Lung (tissue), 12 donors: ENCODE measurements around the gene MZB1. TPM values are rescaled to one million over a fixed set of nuclear protein-coding genes. Genes with fewer than 3 reads are reported as not detected.
"Not testable (repeated sequence)": the region's sequence is repeated elsewhere in the genome, so short reads cannot be mapped to it uniquely, and the experiment has no call there.

Experiments
- ATAC-seq: fragments of 200-7000 bp; cut with Tn5 transposase; one replicate; pipeline ENCODE4 v1.9.1; 2020; ENCODE audit warnings: moderate number of reproducible peaks; ENCODE audit not compliant: insufficient read depth, low FRiP score
- DNase-seq, 3 donors: peaks; one replicate each; pipeline ENCODE4 v3.0.0-alpha.2; 2013 to 2017
- H3K27ac ChIP-seq, 2 donors: one replicate each; pipeline ENCODE4 v1.5.1; 2013; ENCODE audit warnings: mild to moderate bottlenecking in 2 of 2, moderate library complexity in 2 of 2, control low read depth in 1 of 2, inconsistent platforms in 1 of 2, low read depth in 1 of 2, low read length in 1 of 2
- H3K27me3 ChIP-seq, 3 donors: one replicate each; pipeline ENCODE4 v1.5.1; 2013; ENCODE audit warnings: low read length in 2 of 3; ENCODE audit not compliant: control insufficient read depth in 3 of 3, insufficient read depth in 3 of 3
- H3K36me3 ChIP-seq, 4 donors: one replicate each; pipeline ENCODE4 v1.5.1; 2013; ENCODE audit warnings: low read length in 4 of 4, mild to moderate bottlenecking in 1 of 4, moderate library complexity in 1 of 4; ENCODE audit not compliant: control insufficient read depth in 4 of 4, insufficient read depth in 4 of 4
- H3K4me1 ChIP-seq, 5 donors: one replicate each; pipeline ENCODE4 v1.5.1; 2013; ENCODE audit warnings: low read length in 5 of 5, mild to moderate bottlenecking in 2 of 5, moderate library complexity in 1 of 5; ENCODE audit not compliant: control insufficient read depth in 5 of 5, insufficient read depth in 5 of 5
- H3K4me3 ChIP-seq: one replicate; pipeline ENCODE4 v1.5.1; 2013; ENCODE audit warnings: mild to moderate bottlenecking, control low read depth, moderate library complexity
- H3K9ac ChIP-seq, 2 donors: one replicate each; pipeline ENCODE4 v1.5.1; 2013; ENCODE audit warnings: low read length in 2 of 2, control low read depth in 1 of 2; ENCODE audit not compliant: insufficient read depth in 1 of 2
- H3K9me3 ChIP-seq, 4 donors: one replicate each; pipeline ENCODE4 v1.5.1; 2013; ENCODE audit warnings: low read length in 3 of 4, mild to moderate bottlenecking in 1 of 4, moderate library complexity in 1 of 4; ENCODE audit not compliant: control insufficient read depth in 4 of 4, insufficient read depth in 3 of 4
- WGBS, 2 donors: extraction: QIAGEN DNeasy Blood & Tissue Kit; methylation state at CpG; one replicate each; pipeline ENCODE4 v1.1.7; 2013; 5-methylcytosine and 5-hydroxymethylcytosine counted together
- polyA plus RNA-seq, 2 donors: library from polyadenylated mRNA; stranded (reverse); fragments of 200-250 nt; gene quantifications; one replicate each; pipeline ENCODE4 v1.2.1, GENCODE V29; 2013
- total RNA-seq, 2 donors: library from RNA; depleted of rRNA in 1 of 2; stranded (reverse); fragments of >200 nt in 1 of 2; gene quantifications; one replicate each; pipeline ENCODE4 v1.2.1, GENCODE V29; 2014 to 2021
- TF ChIP-seq, protein P1 (sequence below): IDR thresholded peaks from 2 replicates; pipeline ENCODE4 v1.5.1; 2012; ENCODE audit warnings: mild to moderate bottlenecking; ENCODE audit errors: control extremely low read depth, extremely low read depth
- donor health status: control.
- donor health status: control.
- donor health status: Bipolar disorder and iron deficiency.
- donor health status: healthy.
- donor health status: DM: yes; HTN: yes; CAD: no.

MZB1 gene
- total and polyA plus RNA-seq, 4 donors: 2.5 to 14.8 (median 12.8) TPM

- no peak overlapping the region for H3K4me3 ChIP-seq
- no peaks in the 10 kb centered on the region for H3K27me3 ChIP-seq
- ATAC-seq (no peak), DNase-seq (no peak)
- no peaks in the 10 kb centered on the region for H3K9me3 ChIP-seq
- H3K4me1 ChIP-seq: peaks cover 0 to 4% (median 0%) of the 10 kb centered on the region in 5 donors
- H3K27ac ChIP-seq: no peak overlapping the region
- TF ChIP-seq, protein P1, sequence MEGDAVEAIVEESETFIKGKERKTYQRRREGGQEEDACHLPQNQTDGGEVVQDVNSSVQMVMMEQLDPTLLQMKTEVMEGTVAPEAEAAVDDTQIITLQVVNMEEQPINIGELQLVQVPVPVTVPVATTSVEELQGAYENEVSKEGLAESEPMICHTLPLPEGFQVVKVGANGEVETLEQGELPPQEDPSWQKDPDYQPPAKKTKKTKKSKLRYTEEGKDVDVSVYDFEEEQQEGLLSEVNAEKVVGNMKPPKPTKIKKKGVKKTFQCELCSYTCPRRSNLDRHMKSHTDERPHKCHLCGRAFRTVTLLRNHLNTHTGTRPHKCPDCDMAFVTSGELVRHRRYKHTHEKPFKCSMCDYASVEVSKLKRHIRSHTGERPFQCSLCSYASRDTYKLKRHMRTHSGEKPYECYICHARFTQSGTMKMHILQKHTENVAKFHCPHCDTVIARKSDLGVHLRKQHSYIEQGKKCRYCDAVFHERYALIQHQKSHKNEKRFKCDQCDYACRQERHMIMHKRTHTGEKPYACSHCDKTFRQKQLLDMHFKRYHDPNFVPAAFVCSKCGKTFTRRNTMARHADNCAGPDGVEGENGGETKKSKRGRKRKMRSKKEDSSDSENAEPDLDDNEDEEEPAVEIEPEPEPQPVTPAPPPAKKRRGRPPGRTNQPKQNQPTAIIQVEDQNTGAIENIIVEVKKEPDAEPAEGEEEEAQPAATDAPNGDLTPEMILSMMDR: no peak
- H3K36me3 ChIP-seq: peaks cover 4 to 8% (median 5%) of the 10 kb centered on the region in 4 donors
- H3K9ac ChIP-seq: no peak overlapping the region
Observed at GRCh38 chr5:139358064-139358463, 31.6 kb downstream of the MZB1 start.

GRCh38 chr5:139355900-139356299 is 33.8 kb downstream of the MZB1 start:
- not testable (repeated sequence) for ATAC-seq, DNase-seq, H3K9ac ChIP-seq, H3K4me1 ChIP-seq, H3K27ac ChIP-seq, H3K4me3 ChIP-seq, H3K27me3 ChIP-seq, H3K9me3 ChIP-seq, H3K36me3 ChIP-seq
- 95 to 97% methylated on average over 8 of the region's 8 CpGs for WGBS, 2 donors

DNA sequence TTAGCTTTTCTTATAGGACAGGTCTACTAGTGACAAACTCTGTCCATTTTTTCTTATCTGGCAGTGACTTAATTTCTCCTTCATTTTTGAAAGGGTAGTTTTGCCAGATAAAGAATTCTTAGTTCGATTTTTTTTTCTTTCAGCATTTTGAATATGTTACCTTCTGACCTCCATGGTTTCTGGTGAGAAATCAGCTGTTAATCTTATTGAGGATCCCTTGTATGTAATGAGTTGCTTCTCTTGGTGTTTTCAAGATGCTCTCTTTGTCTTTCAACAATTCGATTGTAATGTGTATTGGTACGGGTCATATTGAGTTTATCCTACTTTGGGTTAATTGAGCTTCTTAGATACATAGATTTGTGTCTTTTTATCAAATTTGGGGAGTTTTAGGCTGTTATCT is 35.5 kb downstream of the MZB1 start:
- Histone ChIP-seq H3K27me3 (no peaks in the 10 kb centered on the region), H3K9me3 (no peaks in the 10 kb centered on the region), H3K27ac (no peak overlapping the region), H3K4me1 (peaks cover 0 to 2% (median 0%) of the 10 kb centered on the region in 5 donors), H3K4me3 (no peak overlapping the region), H3K36me3 (peaks cover 0 to 6% (median 6%) of the 10 kb centered on the region in 4 donors), H3K9ac (no peak overlapping the region)
- TF ChIP-seq, protein P1: no peak
- no peak for DNase-seq
- WGBS, 2 donors: 97 to 99% methylated on average over 3 of the region's 3 CpGs
- no peak for ATAC-seq

DNA sequence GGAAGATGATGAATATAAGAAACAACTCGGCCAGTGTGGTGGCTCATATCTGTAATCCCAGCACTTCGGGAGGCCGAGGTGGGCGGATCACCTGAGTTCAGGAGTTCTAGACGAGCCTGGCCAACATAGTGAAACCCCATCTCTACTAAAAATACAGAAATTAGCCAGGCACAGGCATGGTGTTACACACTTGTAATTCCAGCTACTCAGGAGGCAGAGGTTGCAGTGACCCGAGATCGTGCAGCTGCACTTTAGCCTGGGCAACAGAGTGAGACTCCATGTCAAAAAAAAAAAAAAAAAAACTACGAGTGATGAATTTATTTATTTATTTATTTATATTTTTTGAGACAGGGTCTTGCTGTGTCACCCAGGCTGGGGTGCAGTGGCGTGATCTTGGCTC is 41.9 kb downstream of the MZB1 start:
- not testable (repeated sequence) for H3K9ac ChIP-seq, DNase-seq, H3K4me3 ChIP-seq, ATAC-seq, H3K27me3 ChIP-seq, H3K27ac ChIP-seq, H3K9me3 ChIP-seq, H3K36me3 ChIP-seq
- H3K4me1 ChIP-seq: peaks cover 0 to 14% (median 4%) of the 10 kb centered on the region in 5 donors
- WGBS, 2 donors: 93 to 94% methylated on average over 9 of the region's 9 CpGs

GRCh38 chr5:139345442-139345841 is 44.3 kb downstream of the MZB1 start:
- 93 to 96% methylated on average over 8 of the region's 8 CpGs for WGBS, 2 donors

More at GRCh38 chr5:139345442-139345841, 44.3 kb downstream of the MZB1 start:
- not testable (repeated sequence) for H3K27me3 ChIP-seq, H3K9ac ChIP-seq, DNase-seq, ATAC-seq, H3K9me3 ChIP-seq, H3K27ac ChIP-seq, H3K4me3 ChIP-seq, H3K36me3 ChIP-seq
- H3K4me1 ChIP-seq: peaks cover 0 to 26% (median 4%) of the 10 kb centered on the region in 5 donors
